GM19099 (cell line): Measurements from ENCODE around the gene KMT2E.

Experiments
- POLR2A ChIP-seq: IDR thresholded peaks from 3 replicates; pipeline ENCODE4 v1.6.1; 2011; ENCODE audit warnings: low read depth; ENCODE audit not compliant: insufficient read length; ENCODE audit errors: extremely low read depth

KMT2E gene

DNA sequence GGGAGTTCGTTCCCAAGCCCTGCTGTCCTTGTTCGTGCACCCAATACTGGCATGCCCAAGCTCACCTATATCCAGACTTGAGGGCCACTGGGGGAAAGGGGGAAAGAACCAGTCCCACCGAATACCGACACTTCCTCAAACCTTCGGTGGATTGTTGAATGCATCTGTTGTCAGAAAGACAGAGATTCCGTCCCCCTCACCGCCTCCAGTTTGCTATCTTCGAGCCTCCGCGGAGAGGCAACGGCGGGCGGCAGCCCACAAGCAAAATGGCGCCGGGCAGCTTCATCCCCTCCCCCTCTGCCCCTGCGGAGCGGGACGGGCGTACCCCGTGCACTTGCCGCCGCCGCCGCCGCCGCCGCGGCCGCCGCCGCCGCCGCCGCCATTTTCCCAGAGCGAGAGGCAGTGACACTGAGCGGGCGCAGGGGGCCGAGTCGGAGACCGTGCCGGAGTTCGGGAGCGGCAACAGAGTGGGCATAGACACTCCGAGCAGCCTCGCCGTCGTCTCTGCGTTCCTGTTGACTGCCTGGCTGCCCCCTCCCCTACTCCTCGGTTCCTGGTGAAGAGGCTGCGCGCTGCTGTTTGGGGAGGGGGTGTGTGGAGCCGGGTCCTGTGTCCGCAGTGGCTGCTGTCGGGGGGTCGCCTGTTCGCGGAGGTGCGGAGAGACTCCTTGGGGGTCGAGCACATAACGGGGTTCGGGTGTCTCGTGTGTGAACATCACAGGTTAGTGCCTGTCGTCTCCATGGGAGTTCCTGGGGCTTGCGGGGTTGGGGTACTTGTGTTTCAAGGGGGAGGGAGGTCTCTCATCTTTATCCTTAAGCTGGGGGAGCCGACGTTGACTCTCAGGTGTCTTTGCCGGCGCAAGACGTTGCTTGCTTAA, at the start of gene KMT2E:
Gene KMT2E (plus strand): TSS at position 390 of the 877 bp plus-strand sequence. CDS start 26,748 bp downstream, outside the sequence.
- TF ChIP-seq POLR2A, result peak; percentile 76

GRCh38 chr7:104964626-104965236, 49.3 kb upstream of the KMT2E start:
- no peak for TF ChIP-seq POLR2A

- no peak for TF ChIP-seq POLR2A
These were observed 48.0 kb upstream of the KMT2E start for GRCh38 chr7:104966022-104966421.

GRCh38 chr7:104967088-104967487, 46.9 kb upstream of the KMT2E start:
- no peak for TF ChIP-seq POLR2A

DNA sequence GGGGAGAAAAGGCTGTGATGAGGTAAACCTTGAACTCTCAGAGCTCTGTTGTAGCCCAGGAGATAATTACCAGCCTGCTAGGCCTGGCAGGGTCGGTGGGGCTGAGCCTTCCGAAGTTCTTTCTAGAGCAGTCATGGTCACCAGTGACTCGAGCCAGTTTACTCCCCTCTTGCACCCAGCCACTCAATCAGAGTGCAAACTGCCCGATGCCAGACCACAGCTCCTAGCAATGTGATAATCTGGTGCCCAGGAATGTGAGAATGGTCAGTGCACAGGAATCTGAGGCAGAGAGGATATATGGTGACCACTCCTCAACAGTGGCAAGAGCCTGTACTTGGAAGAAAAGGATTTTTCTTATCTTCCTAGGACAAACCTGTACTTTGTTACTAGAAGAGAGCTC, 46.4 kb upstream of the KMT2E start:
- no peak for TF ChIP-seq POLR2A

- TF ChIP-seq POLR2A, result no peak
These were observed 45.4 kb upstream of the KMT2E start for GRCh38 chr7:104968648-104969047.

DNA sequence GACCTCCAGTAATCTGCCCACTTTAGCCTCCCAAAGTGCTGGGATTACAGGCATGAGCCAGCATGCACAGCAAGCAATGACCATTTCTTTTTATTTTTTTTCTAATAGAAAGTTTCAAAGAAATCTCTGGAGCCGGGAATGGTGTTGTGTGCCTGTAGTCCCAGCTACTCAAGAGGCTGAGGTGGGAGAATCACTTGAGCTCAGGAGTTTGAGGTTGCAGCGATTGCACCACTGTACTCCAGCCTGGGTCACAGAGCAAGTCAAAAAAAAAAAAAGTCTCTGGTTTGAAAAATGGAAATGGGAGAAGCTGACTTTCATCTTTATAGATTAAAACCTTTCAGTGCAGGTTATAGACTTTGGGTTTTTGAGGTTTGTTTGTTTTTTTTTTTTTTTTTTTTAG, 44.8 kb upstream of the KMT2E start:
- TF ChIP-seq POLR2A, result no peak

- TF ChIP-seq POLR2A, result no peak
These were observed 42.5 kb upstream of the KMT2E start for GRCh38 chr7:104971290-104972071.

DNA sequence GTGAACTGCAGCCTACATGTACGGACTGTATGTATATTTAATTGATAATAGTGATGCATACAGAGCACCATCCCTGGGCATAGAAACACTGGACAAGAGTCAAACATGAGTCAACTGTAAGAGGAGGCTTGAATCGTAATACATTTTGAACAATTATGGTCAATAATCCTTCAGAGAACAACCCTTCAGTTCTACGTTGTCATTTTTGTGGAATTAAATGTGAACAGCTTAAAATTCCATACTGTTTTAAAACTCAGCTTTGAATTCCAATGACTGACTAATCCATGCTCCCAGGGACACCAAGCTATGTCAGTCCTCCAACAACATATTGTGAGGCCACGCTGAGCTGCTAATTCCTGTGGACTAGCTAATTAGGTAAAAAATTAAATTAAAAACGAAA, 41.5 kb upstream of the KMT2E start:
- no peak for TF ChIP-seq POLR2A

DNA sequence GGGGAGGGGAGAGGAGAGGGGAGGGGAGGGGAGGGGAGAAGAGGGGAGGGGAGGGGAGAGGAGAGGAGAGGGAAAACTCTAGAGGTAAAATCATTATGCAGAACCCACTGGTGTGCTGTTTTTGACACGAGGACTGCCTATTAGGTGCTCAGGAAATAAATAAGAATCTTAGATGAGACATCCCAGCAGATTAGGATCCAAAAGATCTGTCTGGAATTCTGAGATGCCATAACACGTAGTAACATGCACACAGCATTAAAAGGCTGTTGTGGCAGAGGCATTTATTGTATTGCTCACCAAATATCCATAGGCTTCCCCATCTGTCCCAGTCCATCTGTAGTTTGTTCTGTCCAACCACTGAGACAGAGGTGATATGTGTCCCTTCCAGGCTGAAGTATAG, 40.8 kb upstream of the KMT2E start:
- no peak for TF ChIP-seq POLR2A

DNA sequence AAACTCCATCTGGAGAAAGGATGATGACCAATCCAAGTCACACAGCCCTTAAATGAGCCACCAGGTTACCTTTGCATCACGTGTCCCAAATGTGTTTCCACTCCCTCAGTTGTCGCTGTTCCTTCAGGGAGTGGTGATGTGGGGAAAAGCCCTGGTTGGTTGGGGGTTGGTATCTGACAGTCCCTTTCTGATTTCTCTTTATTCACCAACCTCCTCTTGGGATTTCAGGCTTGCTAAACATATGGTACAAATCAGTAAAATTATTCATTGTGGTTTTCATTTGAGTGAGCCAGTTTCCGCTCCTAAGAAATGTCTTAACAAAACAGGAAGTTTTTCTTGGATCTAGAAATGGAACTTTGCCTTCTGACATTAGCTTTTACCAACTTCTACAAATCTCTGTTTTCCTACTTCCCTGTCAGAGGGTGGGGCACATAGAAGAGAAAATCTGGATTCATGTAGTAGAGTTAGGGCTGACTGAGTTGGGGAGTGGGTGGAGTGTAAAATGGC, 40.0 kb upstream of the KMT2E start:
- no peak for TF ChIP-seq POLR2A

DNA sequence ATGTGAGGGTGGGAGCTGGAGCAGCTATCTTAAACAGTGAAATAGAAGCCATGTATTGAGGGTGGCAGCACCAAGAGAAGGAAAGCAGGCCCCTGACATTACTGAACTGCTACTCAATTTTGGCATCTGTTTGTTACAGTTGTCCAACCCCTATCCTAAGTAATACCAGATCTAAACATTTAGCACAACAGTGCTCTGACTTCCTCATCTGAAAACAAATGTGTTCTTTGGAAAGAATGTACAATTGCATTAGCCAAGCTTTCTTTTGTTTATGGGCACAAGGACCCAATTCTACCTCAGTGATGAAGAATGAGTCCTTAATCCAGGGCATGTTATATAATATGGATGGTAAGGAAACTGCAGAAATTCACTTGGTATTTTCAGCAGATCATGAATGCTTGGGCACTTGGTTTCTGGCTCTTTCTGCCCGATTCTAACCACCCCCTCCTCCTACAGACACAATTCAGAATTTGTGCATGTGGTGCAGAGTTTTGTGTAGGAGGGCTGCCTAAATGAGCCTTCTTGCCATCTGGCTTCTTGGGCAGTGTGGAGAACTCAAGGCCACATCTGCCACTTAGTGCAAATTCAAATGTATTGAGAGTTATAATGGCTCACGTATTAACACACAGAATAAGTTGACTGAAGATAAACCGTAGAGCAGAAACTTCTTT, 36.9 kb upstream of the KMT2E start:
- TF ChIP-seq POLR2A, result no peak

DNA sequence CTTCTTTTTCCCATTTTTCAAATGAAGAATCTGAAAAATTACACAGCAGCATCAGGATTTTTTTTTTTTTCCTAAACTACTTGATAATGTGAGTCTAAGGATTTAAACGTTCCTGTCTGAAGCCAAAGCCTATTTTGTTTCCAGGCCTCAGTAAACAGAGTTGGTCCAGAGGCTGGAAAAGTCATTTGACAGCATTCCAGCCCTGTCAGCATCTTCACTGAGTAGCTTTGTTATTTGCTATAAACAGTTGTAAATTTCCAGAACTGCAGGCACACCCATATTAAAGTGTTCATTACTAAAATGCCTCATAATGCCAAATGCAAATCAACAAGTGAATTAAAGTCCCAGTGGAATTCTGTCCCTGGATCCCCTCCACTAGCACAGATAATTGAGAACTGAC, 35.5 kb upstream of the KMT2E start:
- TF ChIP-seq POLR2A, result no peak

- no peak for TF ChIP-seq POLR2A
These were observed 34.7 kb upstream of the KMT2E start for GRCh38 chr7:104979167-104979841.

- TF ChIP-seq POLR2A, result no peak
These were observed 33.6 kb upstream of the KMT2E start for GRCh38 chr7:104980440-104980839.
